Left renal cortex interstitium (tissue), 4 donors: ENCODE results near the gene ATAD3A. TPM values are rescaled to one million over a fixed set of nuclear protein-coding genes. Genes with fewer than 3 reads are reported as not detected.
"Not testable (repeated sequence)": the region's sequence is repeated elsewhere in the genome, so short reads cannot be mapped to it uniquely, and the experiment has no call there.

Experiments
- DNase-seq, 4 donors: peaks; one replicate each; pipeline ENCODE4 v3.0.0-alpha.2; 2013; ENCODE audit warnings: low read depth in 4 of 4, low spot score in 2 of 4, missing footprints in 1 of 4
- polyA plus RNA-seq, 4 donors: library from polyadenylated mRNA; unstranded; fragments of 120-200 nt; gene quantifications; one replicate each; pipeline ENCODE4 v1.2.1, GENCODE V29; 2013; ENCODE audit not compliant: insufficient read length in 4 of 4

The ATAD3A gene
- polyA plus RNA-seq, 4 donors: 15.8 to 31.6 (median 24.4) TPM

- no peak for DNase-seq
Observed at GRCh38 chr1:1521331-1521730, 9.4 kb downstream of the ATAD3A start.

DNA sequence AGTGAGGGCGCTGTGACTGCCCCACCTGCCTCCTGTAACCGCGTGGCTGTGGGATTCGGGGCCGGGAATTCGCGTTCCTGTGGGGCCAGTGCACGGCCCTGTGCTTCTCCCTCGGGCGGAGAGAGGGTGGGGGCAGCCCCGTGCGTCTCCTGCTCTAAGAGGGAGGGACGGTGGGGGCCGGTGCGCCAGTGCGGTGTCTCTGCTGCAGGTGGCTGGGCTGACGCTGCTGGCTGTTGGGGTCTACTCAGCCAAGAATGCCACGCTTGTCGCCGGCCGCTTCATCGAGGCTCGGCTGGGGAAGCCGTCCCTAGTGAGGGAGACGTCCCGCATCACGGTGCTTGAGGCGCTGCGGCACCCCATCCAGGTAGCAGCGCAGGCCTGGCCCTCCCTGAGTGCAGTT, 10.6 kb downstream of the ATAD3A start:
- DNase-seq: not testable (repeated sequence)

- not testable (repeated sequence) for DNase-seq
Observed at GRCh38 chr1:1523226-1523625, 11.3 kb downstream of the ATAD3A start.

DNA sequence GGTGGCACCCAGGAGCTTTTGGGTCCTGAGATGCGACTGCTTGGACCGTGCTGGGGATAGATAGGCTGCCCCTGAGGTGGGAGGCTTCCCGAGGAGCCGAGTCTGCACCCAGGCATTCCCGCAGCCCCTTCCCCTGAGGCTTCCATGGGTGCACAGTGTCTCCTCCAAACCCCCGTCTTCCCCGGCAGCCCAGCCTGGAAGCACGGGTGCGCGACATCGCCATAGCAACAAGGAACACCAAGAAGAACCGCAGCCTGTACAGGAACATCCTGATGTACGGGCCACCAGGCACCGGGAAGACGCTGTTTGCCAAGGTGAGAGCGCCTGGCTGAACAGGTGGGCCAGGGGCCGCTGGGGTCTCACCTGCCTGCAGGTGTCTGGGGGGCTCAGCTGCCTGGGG, 11.7 kb downstream of the ATAD3A start:
- DNase-seq: not testable (repeated sequence)

DNA sequence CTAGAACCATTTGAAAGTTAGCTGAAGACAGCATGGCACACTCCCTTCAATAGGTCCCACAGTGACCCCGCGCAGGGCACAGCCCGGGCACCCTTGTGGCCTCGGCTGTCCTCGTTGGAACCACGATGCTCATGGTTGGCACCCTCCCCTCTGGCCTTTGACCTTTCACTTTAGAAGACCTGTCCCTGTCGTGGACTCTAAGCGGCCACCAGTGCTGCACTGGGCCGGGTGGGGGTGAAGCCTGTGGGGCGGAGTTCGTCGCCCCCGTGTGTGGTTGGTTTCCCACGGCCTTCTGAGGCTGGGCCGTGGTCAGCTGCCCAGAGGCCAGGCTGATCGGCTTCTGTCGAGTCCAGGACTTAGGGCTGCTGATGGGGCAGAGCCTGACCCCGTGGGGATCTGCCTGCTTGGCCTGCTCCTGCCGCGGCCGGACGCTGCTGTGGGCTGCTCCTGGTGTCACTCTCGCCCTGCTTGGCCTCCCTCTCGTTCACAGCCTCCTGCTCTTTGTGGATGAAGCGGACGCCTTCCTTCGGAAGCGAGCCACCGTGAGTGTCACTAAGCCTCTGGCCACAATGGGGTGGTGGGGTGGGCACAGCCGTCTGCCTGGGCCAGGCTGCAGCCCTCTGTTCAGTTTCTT, 12.9 kb downstream of the ATAD3A start:
- DNase-seq: not testable (repeated sequence)

GRCh38 chr1:1526476-1526875, 14.5 kb downstream of the ATAD3A start:
- DNase-seq: not testable (repeated sequence)

- DNase-seq: no peak
Observed at GRCh38 chr1:1527092-1527816, 15.3 kb downstream of the ATAD3A start.

DNA sequence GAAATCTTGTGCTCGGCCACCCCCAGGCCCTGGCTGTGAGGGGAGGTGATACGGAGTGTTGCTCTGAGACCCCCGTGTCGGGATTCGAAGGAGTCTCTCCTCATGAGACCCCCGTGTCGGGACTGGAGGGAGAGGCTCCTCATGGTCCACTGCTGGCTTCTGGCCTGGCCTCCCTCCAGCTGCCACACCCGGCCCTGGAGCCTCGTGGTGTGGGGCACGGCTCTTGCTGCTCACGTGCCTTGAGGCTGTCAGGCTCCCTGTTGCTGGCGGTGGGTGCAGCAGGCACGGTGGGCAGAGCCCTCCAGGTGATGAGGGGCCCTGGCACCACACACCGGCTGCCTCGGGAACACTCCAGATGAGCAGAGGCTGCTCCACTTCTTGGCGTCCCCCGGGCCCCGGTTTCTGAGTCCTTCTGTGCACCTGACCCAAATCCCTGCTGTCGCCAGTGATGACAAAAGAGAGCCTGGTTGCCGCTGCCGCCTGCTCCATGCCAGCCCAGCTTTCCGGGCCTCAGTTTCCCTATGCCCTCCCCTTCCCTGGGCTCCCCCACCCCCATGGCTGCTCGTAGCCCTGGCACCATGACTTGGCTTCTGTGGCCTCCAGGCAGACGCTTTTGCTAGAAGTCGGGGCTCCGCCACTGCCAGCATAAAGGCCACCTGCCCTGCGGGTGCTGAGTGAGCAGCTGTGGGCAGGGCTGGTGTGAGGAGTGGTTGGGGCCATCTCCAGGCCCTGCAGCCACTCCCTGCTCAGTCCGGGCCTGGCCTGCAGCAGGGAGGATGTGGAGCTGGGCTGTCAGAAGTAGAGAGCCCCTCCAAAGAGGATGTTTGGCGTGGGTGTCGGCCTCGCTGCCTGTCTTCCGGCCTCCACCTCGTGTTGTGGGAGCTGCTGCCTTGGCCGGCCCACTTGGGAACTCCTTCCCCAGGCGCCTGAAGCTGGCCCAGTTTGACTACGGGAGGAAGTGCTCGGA, 16.6 kb downstream of the ATAD3A start:
- DNase-seq: no peak

GRCh38 chr1:1529321-1529720, 17.4 kb downstream of the ATAD3A start:
- DNase-seq: no peak

DNA sequence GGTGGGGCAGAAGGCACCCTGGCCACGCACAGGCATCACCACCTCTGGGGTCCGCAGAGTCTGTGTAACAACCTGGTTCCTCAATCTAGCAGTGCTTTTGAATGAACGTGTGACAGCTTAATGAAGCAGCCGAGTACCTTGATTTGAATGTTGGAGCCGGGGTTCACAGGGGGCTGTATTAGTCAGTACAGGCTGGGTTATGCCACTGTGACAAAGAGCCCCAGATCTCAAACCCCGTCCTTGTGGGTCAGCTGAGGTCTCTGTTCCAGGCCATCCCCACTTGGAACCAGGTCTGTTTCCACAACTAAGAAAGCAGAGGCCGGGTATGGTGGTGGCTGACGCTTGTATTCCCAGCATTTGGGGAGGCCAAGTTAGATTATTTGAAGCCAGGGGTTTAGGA, 18.0 kb downstream of the ATAD3A start:
- no peak for DNase-seq

- DNase-seq: no peak
Observed at GRCh38 chr1:1531947-1532346, 20.0 kb downstream of the ATAD3A start.

DNA sequence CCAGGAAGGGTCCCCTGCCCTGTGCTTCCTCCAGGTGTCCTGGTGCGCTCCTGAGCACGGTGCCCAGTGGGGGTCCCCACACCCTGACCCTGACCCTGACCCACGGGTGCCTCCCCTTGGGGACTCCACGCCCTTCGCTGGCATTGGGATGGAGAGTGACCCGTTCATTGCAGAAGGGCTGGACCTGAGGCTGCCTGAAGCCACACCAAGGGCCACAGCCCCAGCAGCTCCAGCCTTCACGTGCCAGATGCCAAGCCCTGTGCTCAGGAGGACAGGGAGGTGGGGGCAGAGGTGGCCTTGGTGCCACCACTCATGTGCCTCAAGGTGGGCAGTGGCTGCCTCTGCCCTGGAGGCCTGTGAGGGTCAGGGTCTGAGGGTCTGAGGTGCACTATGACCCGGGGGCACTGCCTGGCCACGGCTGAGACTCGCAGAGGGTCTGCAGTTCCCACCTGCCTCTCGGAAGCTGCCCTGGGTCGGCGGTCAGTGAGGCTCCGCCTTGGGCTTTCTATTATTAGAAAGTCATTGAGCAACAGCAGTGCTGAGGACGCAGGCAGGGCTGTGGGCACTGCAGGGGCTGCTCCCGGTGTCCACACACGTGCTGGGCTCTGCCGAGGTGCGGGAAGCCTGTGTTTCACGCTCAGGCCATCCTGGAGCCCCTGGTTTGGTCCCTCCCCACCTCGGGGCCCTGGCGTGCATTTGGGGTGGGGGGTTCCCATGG, 21.4 kb downstream of the ATAD3A start:
- not testable (repeated sequence) for DNase-seq

DNA sequence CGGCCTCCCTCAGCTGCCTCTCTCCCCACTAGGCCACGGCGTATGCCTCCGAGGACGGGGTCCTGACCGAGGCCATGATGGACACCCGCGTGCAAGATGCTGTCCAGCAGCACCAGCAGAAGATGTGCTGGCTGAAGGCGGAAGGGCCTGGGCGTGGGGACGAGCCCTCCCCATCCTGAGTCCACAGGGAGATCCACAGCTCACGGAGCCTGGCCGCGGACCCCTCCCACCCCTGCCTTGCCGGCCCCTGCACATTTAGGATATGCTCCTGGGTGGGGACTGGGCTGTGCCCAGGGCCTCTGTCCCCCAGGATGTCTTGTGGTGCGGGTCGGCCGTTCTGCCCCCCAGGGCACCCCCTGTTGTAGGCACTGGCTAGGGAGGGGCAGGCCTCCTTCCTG, 21.9 kb downstream of the ATAD3A start:
- DNase-seq: not testable (repeated sequence)

DNA sequence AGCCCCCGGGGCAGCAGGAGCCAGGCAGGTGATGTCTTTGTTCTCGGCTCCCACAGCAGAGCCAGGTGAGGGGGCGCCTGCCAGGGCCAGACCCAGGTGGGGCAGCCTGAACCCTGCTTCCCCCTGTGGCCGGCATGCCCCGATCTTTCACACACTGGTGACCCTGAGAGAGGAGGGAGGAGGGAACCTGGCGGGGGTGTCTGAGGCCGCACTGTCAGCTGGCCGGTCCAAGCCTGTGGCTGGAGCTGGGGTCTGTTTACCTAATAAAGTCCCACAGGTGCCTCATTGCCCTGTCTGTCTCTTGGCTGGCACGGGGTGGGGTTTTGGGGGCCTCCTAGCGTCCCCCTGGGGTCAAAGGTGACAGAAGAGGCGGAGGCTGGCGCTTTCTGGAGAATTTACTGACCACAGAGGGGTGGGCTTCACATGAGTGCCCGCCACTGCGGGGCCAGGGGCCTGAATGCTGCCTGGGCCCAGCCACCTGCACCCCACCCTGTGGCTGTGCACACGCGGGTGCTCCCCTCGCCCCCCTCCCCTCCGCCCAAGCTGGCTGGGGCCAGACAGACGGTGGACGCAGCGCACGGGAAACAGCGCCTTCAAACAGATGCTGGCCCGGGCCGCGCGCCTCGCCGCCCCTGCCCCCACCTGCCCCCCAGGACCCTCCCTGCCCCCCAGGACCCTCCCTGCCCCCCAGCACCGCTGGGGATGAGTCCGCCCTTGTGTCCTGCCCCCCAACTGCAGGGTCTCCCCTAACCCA, 22.6 kb downstream of the ATAD3A start:
- no peak for DNase-seq

DNA sequence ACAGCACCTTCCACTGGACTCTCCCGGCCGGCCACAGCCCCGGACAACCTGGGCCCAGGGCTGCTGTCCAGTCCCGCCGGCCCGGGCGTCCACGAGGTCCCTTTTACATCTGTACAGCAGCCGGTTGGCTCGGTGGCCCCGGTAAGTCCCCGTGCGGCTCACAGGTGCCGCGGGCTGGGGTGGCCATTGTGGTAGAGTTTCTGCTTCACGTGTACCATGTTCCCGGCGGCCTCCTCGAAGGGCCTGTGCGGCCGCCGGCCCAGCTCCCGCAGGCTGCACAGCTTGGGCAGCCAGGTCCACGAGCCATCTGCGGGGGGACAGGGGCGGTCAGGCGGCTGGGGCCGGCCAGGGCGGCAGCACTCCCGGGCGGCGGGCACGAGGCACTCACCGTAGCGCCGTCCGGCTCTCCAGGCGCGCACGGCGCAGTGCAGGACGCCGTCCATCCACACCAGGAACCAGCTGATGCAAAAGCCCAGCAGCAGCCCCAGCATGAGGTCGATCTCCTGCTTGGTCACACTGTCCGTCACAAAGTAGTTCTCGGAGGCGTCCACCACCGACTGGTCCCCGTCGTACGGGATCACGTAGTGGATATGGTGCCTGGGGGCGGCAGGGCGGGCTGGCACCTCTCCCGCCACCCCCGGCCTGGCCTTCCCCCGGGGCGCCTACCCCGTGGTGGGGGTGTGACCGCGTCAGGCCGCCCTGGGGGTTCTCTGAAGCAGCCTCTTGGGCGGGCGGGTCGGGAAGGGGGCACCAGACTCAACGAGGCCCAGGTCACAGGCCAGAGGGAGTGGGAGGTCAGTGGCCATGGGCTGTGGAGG, 23.4 kb downstream of the ATAD3A start:
- DNase-seq: no peak

GRCh38 chr1:1536019-1536937, 24.3 kb downstream of the ATAD3A start:
- DNase-seq: no peak

- no peak for DNase-seq
Observed at GRCh38 chr1:1536938-1537546, 25.1 kb downstream of the ATAD3A start.
